Astrocyte of the cerebellum (primary cell): ENCODE results near the gene VTI1A.

Experiments
- DNase-seq: peaks from one replicate; pipeline ENCODE4 v3.0.0-alpha.2; 2011; ENCODE audit warnings: low read depth
- H3K4me3 ChIP-seq: 2 replicates; pipeline ENCODE4 v1.5.1; 2011; ENCODE audit warnings: mild to moderate bottlenecking, low read depth, low read length, moderate library complexity
- in situ Hi-C: cut with HindIII; loops from 2 replicates; pipeline ENCODE4 v1.10.0; 2017; ENCODE audit warnings: low sequenced_read_pairs
- TF ChIP-seq, protein P1 (sequence below): IDR thresholded peaks from 2 replicates; pipeline ENCODE4 v1.5.1; 2012; ENCODE audit warnings: low read length, low read depth, moderate library complexity, mild to moderate bottlenecking; ENCODE audit errors: missing control alignments

The VTI1A gene

DNA sequence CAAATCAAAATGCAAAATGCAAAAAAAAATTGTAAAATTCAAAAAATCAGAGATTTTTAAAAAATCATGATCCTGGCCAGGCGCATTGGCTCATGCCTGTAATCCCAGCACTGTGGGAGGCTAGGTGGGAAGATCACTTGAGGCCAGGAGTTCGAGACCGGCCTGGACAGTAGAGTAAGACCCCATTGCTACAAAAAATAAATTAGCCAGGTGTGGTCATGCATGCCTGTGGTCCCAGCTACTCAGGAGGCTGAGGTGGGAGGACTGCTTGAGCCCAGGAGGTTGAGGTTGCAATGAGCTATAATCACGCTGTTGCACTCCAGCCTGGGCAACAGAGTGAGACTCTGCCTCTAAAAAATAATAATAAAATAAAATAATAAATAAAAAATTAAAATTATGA is 347.2 kb downstream of the VTI1A start:
- TF ChIP-seq, protein P1, sequence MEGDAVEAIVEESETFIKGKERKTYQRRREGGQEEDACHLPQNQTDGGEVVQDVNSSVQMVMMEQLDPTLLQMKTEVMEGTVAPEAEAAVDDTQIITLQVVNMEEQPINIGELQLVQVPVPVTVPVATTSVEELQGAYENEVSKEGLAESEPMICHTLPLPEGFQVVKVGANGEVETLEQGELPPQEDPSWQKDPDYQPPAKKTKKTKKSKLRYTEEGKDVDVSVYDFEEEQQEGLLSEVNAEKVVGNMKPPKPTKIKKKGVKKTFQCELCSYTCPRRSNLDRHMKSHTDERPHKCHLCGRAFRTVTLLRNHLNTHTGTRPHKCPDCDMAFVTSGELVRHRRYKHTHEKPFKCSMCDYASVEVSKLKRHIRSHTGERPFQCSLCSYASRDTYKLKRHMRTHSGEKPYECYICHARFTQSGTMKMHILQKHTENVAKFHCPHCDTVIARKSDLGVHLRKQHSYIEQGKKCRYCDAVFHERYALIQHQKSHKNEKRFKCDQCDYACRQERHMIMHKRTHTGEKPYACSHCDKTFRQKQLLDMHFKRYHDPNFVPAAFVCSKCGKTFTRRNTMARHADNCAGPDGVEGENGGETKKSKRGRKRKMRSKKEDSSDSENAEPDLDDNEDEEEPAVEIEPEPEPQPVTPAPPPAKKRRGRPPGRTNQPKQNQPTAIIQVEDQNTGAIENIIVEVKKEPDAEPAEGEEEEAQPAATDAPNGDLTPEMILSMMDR, result no peak
- H3K4me3 ChIP-seq, result no peak overlapping the region
- in situ Hi-C loops, result no loop called here
- no peak for DNase-seq

DNA sequence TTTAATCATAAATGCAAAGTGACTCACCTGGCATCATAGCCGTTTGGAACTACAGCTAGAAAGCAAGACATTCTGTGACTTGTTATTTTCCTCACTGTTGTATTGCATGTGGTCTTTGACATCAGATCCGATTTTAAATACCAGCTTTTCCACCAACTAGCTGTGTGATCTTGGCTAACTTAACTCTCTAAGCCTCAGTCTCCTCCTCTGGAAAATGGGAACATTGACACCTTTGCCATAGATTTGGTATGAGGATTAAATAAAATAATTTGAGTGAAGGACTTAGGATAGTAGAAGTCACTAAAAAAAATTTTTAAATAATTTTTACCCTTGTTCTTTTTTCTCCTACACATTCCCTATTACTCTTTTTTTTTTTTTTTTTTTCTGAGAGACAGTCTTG is 348.1 kb downstream of the VTI1A start:
- in situ Hi-C loops, result no loop called here

DNA sequence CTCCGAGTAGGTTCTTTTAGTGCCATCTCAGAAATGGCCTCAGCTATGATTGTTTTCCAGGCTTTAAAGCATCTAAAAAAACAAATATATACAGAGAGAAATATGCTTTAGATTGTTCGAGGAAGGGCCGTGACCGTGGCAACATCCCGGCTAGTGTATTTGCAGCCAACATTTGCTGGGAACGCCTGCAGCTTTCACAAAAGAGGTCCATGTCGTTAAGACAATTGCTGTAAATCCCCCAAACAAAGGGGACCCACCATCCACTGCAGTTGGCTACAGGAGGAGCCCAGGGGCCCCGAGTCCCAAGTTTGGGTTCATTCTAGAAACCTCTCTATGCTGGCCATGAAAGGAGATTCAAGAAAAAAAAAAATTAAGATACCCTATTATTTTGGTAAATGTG is 350.2 kb downstream of the VTI1A start:
- H3K4me3 ChIP-seq, result no peak overlapping the region
- in situ Hi-C loops, result no loop called here
- TF ChIP-seq, protein P1, result no peak
- no peak for DNase-seq

More for the DNA sequence above, 348.1 kb downstream of the VTI1A start:
- no peak for DNase-seq
- TF ChIP-seq, protein P1, result no peak
- no peak overlapping the region for H3K4me3 ChIP-seq

DNA sequence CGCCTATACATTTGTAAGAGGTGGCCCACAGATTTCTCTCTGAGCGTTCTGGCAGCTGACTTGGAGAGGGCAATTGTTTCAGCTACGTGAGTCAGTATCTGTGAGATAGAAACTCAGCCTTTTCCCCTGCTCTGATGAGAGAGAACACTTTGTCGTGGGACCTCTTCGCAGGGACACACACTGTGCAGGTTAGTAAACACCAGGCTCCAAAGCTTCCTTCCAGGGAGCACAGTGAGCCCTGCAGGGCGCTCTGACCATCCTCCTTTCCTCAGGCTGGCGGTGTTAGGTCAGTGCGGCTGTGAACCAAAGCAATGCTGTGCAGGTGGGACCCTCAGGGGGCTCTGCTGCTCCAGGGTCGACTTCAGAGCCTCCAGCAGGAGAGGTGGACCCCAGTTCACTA is 350.8 kb downstream of the VTI1A start:
- TF ChIP-seq, protein P1, result no peak
- no peak overlapping the region for H3K4me3 ChIP-seq
- in situ Hi-C loops, result no loop called here
- no peak for DNase-seq

DNA sequence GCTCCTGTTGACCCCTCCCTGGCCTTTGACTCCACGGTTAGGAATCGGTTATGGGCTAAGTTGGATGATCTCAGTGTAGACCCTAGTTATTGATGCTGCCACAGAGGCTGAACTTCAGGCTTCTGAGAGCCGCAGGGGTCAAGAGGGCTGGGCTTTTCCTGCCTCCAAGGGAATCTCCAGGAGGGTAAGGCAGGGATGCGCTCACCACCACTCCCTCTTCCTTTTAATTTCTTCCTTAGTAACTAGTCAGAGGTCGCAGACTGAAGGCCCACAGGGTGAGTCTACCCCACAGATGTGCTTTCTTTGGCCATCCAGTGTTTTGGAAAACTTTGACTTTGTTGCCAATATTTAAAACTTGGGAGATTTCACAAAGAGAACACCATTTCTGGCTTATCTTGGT is 352.0 kb downstream of the VTI1A start:
- in situ Hi-C loops, result no loop called here
- TF ChIP-seq, protein P1, result no peak
- no peak for DNase-seq
- H3K4me3 ChIP-seq, result no peak overlapping the region

DNA sequence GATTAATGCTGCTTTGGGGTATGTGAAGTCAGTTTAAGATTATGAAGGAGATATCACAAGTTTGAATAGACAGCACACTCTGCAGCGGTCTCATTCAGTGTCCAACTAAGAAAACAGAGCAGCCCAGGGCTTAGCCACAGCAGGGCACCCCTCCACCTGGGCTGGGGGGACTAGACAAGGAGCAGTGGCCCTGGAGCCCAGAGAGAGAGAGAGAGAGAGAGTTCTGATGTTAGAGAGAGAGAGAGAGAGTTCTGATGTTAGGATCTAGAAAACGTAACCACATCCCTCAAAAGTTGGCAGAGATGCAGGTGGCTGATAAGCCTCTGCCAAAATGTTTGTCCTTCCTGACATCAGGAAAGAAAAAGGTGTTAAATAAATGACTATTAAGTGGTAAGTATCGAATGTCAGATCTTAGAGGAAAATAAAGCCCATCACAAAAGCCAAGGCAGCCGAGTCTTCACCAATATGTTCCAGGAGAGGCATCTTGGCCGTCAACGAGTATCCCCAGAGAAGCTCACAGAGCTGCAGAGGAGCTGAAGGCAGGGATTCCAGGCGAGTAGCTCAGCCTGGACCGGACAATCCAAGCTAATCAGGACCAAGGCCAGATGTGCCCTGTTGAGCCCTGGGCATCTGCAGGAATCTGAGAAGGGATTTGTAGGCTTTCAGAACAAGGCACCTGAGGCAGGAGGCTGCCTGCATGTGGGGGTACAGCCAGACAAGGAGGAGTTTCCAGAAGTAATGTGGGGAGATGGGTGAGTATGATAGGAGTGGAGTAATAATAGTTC is 352.9 kb downstream of the VTI1A start:
- in situ Hi-C loops, result no loop called here
- DNase-seq, result no peak
- TF ChIP-seq, protein P1, result no peak

More for the DNA sequence above, 352.9 kb downstream of the VTI1A start:
- H3K4me3 ChIP-seq, result no peak overlapping the region
